NCI-H1694 treated with DMSO at 0.1 percent for 48 hours (cell line): ENCODE data around the gene ITGB5.
"Not testable (repeated sequence)": the region's sequence is repeated elsewhere in the genome, so short reads cannot be mapped to it uniquely, and the experiment has no call there.

Experiments
- DNase-seq: peaks from one replicate; lab custom pipeline; 2025; lab: John Stamatoyannopoulos, UW

ITGB5 gene

DNA sequence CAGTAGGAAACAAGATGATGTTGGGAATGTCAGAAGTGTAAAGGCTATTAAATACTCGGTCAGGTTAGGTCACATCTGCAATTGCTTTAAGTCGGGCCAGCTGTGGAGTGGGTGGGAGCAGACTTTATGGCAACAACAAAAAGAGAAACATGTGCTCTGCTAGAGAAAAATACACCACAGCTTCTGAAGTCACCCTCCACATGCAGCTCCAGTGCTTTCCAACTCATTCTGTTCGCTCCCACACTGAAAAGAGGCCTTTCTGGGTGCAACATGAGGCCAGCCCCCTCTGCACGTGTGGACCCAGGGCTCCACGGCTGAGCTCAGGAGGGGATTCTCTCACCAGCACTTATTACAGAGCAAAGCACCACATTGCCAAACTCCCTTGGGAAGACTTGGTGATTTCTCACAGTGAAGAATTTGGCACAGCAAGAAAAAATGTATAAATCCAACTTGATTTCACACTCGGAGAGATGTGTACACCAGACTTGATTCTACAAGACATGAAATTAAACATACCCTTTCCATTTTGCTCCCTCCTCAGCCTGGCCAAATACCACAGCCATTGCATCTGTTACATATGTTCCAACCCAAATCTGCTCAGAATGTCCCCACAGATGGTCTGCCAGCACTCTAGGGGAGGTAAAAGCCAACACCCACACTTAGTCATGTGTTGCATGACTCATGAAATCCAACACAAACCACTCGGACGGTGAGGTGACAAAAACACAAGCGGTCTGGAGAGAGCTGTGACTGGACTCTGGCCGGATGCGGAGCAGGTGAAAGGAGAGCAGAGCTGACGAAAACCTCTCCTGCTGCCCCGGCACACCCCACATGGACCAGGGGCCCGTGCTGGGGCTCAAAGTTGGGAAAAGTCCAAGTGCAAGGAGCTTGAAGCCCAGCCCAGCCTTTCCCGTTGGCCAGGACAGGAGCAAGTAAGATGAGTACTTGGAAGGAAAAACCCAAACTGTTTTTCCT is 74.6 kb downstream of the ITGB5 start:
- DNase-seq: peak; percentile 42

DNA sequence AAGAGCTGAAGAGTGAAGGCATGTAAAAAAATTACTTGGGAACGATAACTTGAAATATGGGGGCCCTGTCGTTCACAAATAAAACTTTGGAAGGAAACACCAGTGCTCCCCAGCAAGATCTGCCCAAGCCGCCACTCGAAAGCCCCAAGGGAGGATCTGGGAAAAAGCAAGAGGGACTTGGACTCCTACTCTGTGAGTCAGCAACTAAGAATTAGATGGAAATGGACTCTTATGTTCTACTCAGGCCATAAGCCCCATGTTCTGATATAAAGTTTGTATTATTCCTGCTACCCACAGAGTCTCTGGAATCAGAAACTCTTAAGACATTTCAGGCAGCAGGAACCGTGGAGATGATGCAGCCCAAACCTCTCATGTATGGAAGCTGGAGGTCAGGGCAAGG is 75.7 kb downstream of the ITGB5 start:
- no peak for DNase-seq

DNA sequence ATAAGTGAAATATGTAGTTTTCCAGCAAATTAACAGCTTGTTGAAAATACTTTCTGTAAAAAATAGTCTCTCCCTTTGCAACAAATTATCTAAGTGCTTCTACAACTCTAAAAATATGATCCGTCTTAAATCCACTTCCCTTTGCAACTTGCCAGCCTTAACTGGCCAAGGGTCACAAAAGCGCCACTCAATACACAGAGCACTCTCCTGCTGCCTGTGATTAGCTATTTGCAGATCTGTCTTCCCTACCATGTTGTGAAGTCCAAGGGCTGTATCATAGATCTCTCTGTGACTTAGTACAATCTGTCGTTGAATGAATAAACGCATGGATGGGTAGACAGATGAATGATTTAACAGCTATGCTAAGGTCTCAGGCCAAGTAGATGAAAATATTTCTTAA is 76.2 kb downstream of the ITGB5 start:
- no peak for DNase-seq

DNA sequence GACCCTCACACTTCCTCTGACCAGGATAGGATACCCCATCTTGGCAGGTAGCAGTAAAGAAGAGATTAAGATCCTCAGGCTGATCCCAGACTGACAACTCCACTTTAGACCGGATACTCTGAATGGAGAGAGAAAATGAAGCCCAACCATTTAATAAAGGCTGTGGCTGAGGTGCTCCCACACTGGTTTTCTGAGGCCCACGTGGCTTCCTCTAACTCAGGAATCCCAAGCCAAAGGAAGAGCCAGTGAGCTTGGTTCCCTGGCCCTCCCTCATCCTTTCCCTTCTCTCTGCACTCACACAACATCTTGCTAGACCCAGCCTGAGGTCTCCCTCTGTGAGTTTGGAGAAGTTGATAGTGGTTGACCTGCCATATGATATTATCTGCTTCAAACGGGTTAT is 78.1 kb downstream of the ITGB5 start:
- no peak for DNase-seq

DNA sequence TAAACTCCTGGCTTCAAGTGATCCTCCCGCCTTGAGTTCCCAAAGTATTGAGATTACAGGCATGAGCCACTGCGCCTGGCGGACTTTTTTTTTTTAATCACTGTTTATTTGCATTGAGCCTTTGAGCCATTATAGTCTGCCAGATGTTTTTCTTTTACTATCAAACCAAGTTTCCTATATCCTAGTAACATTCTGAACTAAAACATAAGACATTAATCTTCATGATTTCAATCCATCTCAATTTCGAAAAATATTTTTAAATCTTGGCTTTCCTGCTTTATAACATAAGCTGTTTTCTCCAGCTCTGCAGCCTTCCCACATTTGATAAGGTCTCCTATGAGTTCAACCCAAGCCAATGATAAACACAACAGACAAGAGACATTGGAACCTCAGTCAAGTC is 81.5 kb downstream of the ITGB5 start:
- no peak for DNase-seq

DNA sequence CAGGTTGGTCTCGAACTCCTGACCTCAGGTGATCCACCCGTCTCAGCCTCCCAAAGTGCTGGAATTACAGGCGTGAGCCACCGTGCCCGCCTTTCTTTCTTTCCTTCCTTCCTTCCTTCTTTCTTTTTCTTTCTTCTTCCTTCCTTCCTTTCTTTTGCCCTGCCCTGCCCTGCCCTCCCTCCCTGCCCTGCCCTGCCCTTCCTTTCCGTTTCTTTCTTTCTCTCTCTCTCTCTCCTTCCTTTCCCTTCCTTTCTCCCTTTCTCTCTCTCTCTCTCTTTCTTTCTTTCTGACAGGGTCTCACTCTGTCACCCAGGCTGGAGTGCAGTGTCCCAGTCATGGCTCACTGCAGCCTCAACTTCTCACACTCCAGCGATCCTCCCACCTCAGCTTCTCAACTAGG is 82.3 kb downstream of the ITGB5 start:
- no peak for DNase-seq

DNA sequence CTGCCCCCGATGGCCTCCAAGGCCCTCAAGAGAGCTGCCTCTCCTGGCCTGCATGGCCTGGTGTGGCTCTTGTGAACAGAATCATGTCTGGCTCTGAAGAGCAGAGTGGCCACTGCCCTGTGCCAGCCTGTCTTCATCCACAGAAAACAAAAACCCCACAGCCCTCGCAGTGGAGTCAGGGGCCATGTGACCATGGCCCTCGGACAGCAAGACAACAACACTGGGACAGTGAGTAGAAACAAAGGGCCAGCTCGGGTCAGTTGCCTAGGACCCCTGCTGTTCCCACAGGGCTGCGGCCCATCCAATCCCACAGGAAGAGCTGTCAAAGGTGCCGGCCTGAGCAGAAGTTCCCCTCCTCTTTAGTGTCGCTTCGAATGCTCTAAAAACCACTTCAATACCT is 84.5 kb downstream of the ITGB5 start:
- DNase-seq: no peak

DNA sequence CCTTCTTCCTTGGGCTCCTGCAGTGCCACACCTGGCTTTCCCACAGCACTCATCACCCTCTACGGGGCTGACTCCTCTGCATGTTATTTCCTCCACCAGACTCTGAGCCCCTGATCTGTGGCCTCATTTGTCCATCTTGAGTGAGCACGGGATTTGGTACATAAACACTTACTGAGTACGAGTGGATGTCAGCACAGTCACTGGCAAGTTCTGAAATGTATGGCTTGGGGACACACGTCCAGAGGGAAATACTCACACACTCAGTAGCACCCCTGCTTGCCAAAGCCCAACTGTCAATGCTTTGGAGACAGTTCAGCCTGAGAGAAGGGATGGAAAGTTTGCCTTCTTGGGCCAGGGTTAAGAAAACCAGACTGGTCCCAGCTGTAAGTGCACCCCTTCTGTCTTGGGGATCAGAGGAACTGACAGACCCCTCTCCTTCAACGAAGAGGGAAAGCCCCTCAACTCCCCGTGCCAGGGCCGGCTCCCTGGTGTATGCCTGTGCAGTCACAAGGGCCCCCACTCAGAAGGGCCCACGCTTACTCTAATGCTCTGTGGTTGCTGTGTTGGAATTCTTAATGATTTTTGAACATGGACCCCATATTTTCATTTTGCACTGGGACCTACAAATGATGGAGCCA is 85.0 kb downstream of the ITGB5 start:
- no peak for DNase-seq

DNA sequence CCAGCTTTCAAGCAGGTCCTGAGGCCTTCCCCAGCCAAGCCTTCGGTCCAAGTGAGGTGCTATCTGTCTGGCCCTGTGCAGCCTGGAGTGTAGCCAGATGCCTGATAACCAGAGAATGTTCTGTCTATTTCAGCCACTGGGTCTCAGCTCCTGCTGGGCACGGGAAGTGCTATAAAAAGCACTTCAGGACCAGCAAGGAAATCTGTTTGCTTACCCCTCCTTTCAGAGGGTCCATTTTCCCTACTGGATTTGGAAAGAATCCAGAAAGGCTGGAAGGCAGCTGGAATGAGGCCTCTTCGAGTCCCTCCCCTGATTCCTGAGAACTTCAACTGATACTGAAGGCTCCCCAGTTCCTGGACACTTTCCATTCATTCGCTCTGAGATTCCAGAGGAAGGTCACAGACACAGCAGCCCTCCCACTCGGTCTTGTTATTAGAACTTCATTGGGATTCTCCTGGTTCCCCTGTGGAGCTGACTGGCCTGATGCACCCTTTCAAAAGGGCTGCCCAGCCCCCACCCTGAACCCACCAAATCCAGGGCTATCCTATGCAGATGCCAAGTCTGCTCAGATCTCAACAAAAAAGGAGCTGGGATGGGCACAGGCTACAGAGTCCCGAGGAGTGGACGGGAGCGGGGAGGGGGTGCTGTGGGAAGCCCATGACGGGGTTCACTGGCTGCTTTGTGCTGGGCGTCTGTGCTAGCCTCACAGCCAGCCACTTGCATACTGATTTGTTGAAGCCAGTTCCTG is 86.5 kb downstream of the ITGB5 start:
- no peak for DNase-seq

DNA sequence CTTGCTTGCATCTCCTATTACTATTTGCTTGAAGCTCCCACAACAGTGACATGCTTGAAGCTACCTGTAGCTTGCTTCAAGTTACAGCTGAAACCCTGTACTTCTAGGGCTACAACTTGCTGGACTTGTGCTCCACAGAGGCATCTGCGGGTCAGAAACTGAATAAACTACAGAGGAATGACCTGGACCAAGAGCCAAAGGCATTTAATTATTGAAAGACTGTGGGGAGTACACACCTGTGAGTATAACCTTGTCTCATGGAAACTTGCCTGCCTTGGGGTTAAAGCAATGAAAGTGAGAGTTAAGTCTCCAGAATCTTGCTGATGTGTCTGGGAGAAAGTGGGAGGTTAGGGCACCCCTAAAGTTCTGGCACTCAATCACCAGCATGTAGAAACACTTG is 87.1 kb downstream of the ITGB5 start:
- DNase-seq: no peak

DNA sequence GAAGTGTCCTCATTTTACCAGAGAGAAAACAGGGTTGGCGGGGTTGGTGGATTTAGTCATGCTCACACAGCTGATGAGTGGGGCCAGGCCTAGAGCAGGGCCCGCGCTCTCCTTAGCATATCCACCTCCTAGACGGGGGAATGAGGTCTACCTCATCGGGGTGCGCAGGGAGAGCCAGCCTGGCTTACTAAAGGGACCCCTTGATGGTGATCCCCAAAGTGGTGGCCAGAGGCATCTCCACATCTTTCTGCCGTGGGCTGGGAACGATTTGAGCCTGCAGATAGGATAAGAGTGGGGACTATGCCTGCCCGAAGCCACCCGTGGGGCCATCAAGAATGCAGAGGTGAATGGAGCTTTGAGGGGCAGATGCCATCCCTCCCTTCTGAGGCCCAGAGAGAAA is 87.5 kb downstream of the ITGB5 start:
- no peak for DNase-seq

DNA sequence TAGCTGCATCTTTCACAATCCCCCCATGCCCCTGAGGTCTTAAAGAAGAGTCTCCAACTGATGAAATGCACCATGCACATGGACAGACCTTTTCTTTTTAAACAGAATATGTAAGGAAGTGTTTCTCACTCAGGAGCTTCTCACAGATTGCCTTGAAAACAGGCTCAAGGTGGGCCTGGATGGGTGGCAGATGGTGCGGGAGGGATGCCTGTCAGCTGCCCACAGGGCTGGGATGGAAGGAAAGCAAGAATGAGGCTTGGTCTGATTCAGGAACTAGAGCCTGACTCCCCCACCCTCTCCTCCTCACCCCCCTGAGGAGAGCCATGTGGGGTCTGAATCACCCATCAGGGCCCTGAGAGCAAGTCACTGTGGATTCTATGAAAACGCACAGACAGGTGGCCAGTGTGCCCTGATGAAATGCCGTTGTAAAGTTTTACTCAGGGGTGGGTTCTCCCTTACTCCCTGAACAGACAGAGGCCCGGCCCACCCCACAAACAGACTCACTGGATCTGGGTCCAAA is 89.7 kb downstream of the ITGB5 start:
- DNase-seq: no peak

DNA sequence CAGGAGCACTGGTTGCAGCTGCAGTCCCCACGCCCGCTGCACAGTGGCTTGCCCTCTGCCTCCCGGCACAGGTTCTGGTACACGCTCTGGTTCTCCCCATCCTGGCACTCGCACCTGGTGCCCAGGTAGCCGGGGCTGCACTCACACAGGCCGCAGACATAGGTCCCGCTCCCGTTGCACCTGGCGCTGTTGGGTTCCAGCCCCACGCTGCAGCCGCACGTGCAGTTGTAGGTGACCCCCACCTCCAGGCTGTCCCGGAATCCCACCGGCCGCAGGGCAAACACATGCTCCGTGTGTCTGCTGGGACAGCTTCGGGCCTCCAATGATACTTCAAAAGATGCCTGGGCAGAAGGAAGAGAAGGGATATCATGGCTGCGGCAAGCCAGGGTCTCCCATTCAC is 90.7 kb downstream of the ITGB5 start:
- DNase-seq: no peak

DNA sequence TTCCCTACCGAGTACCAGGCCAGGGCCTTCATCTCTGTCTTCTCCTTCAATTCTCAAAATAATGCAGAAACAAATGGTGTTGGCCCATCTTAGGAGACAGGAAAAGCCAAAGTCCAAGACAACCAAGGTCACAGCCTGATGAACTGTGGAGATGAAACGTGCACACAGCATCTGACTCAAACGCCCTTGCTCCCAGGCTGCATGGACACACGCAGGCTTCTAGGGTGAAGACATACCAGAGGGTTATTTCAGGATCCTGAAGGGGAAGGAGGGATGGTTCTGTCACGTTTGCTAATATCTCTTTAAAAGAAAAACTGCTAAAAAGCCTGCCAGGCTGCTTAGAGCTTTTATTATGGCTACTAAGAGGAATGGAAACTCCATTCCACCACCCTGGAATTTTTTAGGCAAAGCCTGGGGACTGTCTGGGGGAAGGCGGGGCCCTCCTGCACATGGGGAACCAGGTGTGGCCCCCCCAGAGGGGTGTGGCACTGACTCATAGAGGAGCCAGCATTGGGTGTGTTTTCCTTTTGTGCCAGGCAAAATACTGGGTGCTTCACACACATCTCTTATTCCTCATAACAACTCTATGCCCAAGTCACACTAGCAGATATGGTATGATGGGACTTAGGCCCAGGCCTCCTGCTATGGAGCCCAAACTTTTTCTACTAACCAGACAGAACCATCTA is 94.0 kb downstream of the ITGB5 start:
- DNase-seq: no peak

DNA sequence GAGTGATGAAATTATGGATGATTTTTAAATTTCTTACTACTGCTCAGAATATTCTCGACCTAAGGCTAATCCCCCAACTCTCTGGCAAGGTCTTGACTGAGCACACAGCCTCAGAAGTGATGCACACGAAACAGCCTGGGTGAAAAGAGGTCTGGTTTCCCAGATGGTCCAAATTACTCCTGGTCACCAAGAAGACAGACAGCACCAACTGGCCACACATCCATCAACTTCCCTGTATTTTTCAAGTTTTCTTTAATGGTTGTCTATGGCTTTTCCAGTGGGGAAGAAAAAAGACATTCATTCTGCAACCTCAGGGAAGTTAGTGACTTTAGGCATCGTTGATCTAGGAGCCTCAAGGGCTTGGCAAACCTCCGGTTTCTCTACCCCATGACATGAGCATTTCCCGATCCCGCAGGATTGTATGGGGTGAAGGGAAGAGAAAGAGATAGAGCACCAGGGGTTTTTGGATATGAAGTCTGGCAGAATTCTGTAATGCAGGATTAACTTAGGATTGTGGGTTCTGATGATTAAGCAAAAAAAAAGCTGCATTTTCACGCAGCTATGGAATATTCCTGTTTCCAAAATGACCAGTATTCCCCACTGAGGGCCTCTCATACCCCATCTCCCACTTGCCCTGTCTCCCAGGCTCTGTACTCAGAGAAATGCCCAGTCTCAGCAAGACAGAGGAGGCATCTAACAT is 94.7 kb downstream of the ITGB5 start:
- no peak for DNase-seq

DNA sequence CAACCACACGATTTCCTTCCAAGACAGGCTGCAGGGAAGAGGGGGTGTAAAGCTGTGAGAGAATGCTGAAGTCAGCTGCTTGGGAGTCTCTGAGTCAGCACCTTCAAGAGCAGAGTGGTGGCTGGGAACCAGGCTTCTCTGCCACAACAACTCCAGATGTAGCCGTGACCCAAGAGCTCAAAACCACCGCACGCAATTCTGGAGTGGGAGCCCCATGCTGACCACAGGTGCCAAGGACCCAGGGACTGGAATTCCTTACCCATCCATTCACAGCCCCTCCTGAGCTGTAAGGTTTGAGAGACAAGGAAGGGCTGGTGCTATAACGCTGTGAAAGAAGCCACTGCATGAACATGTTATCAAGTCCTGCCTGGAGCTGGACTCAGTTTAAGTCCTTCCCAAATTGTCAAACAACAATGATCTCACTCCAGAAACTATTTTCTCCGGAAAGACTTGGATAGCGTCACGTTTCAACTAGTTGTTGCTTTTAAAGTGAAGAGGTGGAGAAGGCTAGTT is 95.5 kb downstream of the ITGB5 start:
- no peak for DNase-seq

DNA sequence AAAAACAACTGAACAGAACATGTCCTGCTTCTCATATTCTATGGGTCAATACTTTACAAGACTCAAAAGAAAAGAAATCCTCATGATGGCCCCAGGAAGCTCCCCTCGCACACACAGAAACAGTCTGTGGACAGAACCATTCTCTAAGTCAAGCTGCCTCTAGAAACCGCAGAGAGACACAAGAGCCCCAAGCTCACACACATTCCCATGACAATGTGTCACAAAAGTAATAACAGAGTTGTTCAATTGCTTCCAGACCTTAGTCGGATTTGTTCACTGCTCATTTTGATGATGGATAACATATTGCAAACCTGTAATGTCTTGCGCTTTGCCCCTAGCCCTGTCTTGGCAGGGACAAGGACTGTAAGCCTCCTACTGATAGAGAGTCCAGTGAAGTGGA is 96.0 kb downstream of the ITGB5 start:
- no peak for DNase-seq

DNA sequence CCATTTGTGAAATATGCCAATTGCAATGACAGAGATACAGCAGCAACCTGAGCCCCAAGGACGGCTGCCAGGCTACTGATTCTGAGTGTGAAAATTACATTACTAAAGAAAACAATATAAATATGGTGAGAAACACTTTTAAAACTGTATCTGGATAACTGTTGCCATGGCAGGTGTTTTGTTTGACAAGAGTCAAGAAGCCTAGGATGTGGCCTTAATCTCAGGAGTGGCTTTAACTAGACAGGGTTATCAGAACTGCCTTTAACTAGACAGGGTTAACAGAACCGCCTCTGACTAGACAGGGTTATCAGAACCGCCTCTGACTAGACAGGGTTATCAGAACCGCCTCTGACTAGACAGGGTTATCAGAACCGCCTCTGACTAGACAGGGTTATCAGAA is 98.1 kb downstream of the ITGB5 start:
- not testable (repeated sequence) for DNase-seq

DNA sequence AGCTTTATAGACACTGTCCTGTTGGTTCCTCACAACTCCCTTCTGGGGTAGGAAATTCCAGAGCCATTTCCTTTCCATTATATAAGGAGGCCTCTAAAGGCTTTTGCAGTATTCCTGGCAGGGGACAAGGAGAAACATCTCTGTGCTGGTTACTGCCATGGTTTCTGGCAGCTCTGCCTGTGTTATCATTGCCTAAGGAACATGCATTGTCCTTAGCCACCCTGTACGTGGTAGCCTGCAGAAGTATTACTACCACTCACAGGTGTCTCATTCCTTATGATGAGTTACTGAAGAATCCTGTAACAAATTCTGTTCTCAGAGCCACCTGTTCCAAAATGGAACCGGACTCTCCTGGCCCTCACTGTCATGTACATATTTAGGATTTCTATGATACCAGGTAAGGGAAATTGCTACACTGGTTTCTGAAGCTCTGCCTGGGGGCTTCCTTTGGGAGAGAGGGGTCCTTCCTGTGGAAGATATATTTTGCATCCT is 98.9 kb downstream of the ITGB5 start:
- no peak for DNase-seq

DNA sequence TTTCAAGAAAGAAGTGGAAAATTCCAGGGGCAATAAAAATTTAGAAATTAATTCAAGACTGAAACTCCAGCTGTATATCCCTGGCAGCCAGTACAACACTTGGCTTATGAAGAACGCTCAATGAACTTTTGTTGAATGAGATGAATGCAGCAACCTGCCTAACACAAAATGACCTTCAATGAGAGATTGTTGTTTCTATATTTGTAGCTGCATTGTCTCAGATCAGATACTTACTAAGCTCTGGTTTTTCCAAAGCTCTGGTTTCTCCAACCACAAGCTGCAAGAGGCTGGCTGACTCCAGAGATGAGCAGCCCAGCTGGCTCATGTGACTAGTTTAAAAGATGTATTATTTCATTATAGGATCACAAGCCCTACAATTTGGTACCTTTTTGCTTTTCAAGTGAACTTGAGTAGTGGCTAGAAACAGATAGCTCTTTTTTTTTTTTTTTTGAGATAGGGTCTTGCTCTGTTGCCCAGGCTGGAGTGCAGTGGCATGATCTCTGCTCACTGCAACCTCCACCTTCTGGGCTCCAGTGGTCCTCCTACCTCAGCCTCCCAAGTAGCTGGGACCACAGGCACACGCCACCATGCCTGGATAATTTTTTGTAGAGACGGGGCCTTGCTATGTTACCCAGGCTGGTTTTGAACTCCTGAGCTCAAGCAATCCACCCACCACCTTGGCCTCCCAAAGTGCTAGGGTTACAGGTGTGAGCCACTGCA is 99.5 kb downstream of the ITGB5 start:
- DNase-seq: no peak
